Activated T-cell treated with anti-CD3 and anti-CD28 coated beads, Interleukin-2, amount 50 U/mL, for 4 hours (primary cell): ENCODE results near the gene ITPRIPL2. TPM values are rescaled to one million over a fixed set of nuclear protein-coding genes. Genes with fewer than 3 reads are reported as not detected.
A peak's percentile ranks its signal among the peaks of the same experiment; 100 is the strongest.

Experiments used
- ATAC-seq, 2 donors: fragments of 200-7000 bp; cut with Tn5 transposase; one replicate each; pipeline ENCODE4 v1.10.0; 2021
- DNase-seq: peaks from one replicate; pipeline ENCODE4 v3.0.0-alpha.2; 2020
- H3K27me3 Mint-ChIP-seq: one replicate; pipeline ENCODE4 v1.8.0; 2021; ENCODE audit warnings: low read depth, mixed read lengths
- H3K36me3 Mint-ChIP-seq: one replicate; pipeline ENCODE4 v1.8.0; 2022; ENCODE audit warnings: mixed read lengths; ENCODE audit not compliant: insufficient read depth
- H3K4me1 Mint-ChIP-seq: one replicate; pipeline ENCODE4 v1.8.0; 2021; ENCODE audit warnings: low read depth, mixed read lengths
- H3K4me3 Mint-ChIP-seq: one replicate; pipeline ENCODE4 v1.8.0; 2021; ENCODE audit warnings: mild to moderate bottlenecking, moderate library complexity, mixed read lengths
- H3K9me3 Mint-ChIP-seq: one replicate; pipeline ENCODE4 v1.8.0; 2021; ENCODE audit warnings: mixed read lengths
- total RNA-seq, 3 donors: library from RNA; stranded (reverse); gene quantifications; one replicate each; pipeline ENCODE4 v1.2.1, GENCODE V29; 2021

Gene ITPRIPL2
- total RNA-seq, 3 donors from 2014 or later = 6.0 to 12.3 (median 7.8) TPM

DNA sequence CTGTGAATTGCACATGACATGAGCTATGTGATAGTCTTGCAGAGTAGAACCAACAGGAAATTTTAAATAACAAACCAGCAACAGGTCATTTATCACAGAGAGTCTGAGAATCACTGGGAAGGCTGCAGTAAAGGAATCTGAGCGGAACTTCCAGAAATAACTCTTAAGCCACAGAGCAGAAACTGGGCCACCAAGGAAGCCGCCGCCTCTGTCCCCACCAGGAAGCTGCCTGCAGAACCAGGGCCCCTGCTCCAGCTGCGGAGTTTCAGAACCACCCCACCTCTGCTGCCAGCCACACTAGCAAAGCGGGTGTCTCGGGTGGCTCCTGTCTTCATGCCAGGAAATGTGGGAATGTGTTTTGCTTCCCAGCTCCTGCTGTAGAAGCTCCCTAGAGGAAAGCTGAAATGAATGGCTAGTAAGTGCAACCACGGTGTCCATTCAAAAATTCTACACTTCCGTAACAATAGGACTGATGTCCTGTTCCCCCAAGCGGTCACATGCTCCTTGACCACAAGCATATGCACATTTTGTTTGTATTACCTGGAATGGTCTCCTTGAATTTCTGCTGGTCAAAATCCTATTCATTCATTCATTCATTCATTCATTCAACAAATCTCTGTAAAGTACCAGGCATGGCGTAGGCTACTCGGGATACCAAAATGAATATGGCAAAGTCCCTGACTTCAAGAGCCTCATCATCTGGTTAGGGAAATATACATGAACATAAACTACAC is 7.7 kb upstream of the ITPRIPL2 start:
- no peaks in the 10 kb centered on the region for H3K9me3 Mint-ChIP-seq
- no peak overlapping the region for H3K4me3 Mint-ChIP-seq
- no peaks in the 10 kb centered on the region for H3K36me3 Mint-ChIP-seq
- H3K27me3 Mint-ChIP-seq = peaks cover 6% of the 10 kb centered on the region
- H3K4me1 Mint-ChIP-seq = peaks cover 2% of the 10 kb centered on the region
- no peak for DNase-seq
- no peak for ATAC-seq

DNA sequence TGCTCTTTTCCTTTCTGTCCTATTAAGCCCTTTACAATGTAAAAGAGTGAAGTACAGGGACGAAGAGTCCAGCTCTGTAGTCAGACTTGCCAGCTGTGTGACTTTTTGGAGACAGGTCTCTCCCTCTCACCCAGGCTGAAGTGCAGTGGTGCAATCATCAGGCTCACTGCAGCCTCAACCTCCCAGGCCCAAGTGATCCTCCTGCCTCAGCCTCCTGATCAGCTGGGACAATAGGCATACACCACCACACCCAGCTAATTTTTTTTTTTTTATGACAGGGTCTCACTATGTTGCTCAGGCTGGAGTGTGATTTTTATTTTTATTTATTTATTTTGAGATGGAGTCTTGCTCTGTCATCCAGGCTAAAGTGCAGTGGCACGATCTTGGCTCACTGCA is 7.1 kb upstream of the ITPRIPL2 start:
- DNase-seq (no peak), ATAC-seq (no peak)
- Mint-ChIP-seq H3K4me3 (no peak overlapping the region), H3K9me3 (no peaks in the 10 kb centered on the region), H3K27me3 (peaks cover 6% of the 10 kb centered on the region), H3K36me3 (no peaks in the 10 kb centered on the region), H3K4me1 (peaks cover 2% of the 10 kb centered on the region)

DNA sequence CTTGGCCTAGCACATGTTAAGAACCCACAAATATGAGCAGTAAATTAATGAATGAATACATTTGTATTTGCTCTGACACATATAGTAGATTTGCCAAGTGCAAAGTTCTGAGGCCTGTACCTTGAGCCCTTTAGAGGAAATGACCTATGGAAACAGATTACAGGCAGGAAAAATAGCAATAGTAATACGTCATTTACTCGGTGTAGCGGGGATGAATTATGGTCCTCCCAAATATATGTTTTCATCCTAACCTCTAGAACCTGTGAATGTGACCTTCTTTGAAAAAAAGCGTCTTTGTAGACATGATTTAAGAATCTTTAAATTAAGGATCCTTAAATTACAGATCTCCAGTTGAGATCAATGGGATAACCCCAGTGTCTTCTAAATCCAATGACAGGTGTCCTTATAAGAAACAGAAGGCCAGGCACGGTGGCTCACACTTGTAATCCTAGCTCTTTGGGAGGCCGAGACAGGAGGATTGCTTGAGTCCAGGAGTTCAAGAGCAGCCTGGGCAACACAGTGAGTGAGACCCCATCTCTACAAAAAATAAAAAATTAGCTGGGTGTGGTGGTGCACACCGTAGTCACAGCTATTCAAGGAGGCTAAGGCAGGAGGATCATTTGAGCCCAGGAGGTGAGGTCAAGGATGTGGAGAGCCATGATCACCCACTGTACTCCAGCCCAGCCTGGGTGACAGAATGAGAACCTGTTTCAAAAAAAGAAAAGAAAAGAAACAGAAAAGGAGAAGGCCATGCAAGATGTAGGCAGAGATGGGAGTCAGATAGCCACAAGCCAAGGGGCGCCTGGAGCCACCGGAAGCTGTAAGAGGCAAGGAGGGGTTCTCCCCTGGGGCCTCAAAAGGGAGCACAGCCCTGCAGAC is 5.1 kb upstream of the ITPRIPL2 start:
- Mint-ChIP-seq H3K36me3 (no peaks in the 10 kb centered on the region), H3K4me3 (no peak overlapping the region), H3K4me1 (peaks cover 5% of the 10 kb centered on the region), H3K27me3 (peaks cover 19% of the 10 kb centered on the region), H3K9me3 (no peaks in the 10 kb centered on the region)
- DNase-seq = no peak
- no peak for ATAC-seq

DNA sequence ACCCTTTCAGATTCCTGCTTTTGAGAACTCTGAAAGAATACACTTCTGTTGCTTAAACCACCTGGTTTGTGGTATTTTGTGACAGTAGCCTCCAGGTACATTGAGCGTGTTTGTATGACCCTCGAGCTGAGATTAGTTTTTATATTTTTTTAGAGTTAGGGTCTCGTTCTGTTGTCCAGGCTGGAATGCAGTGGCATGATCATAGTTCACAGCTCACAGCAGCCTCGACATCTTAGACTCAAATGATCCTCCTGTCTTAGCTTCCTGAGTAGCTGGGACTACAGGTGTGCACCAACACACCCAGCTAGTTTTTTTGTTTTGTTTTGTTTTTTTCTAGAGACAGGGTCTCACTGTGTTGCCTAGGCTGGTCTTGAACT is 4.5 kb upstream of the ITPRIPL2 start:
- Mint-ChIP-seq H3K27me3 (peaks cover 19% of the 10 kb centered on the region), H3K4me1 (peaks cover 5% of the 10 kb centered on the region), H3K9me3 (no peaks in the 10 kb centered on the region), H3K4me3 (no peak overlapping the region), H3K36me3 (no peaks in the 10 kb centered on the region)
- ATAC-seq = no peak
- DNase-seq = no peak

DNA sequence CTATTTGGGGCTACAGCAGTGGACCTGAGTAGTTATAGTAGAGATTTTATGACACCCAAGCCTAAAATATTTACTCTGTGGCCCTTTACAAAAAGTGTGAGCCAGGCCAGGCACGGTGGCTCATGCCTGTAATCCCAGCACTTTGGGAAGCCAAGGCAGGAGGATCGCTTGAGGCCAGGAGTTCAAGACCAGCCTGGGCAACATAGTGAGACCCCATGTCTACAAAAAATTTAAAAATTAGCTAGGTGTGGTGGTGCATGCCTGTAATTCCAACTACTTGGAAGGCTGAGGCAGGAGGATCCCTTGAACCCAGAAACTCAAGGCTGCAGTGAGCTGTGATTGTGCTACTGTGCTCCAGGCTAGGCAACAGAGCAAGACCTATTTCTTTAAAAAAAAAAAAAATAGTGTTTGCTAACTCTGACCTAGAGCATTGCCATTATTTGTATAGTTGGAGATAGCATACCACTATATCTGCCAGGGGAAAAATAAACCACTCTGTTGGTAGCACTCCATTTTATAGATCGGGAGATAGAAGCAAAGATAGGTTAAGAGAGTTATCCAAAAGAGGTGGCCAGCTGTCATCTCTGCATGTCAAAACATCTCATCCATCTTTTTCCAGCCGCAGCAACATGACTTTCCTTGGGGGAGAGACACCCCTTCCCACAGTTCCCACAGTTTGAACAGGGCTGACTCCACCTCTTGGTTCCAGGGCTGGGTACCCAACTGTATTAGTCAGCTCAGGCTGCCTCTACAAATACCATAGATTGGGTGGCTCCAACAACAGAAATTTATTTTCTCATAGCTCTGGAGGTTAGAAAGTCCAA is 3.0 kb upstream of the ITPRIPL2 start:
- H3K9me3 Mint-ChIP-seq = no peaks in the 10 kb centered on the region
- H3K4me1 Mint-ChIP-seq = peaks cover 5% of the 10 kb centered on the region
- no peak for DNase-seq
- H3K36me3 Mint-ChIP-seq = no peaks in the 10 kb centered on the region
- H3K4me3 Mint-ChIP-seq = no peak overlapping the region
- no peak for ATAC-seq
- peaks cover 26% of the 10 kb centered on the region for H3K27me3 Mint-ChIP-seq

DNA sequence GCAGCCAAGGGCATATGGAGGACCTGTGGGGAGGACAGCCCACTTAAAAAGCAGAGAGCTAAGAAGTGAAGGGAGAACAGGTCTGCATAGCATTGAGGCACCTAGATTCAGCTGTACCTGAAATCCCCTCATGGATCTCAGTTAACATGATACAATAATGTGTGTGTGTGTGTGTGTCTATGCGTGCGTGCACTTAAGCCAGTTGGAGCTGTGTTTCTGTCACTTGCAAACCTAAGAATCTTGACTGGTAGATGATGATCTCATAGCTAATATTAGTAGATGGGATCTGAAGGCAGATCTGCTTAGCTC is 1.7 kb upstream of the ITPRIPL2 start:
- DNase-seq (no peak), ATAC-seq (no peak)
- H3K4me1 Mint-ChIP-seq = peaks cover 7% of the 10 kb centered on the region
- H3K27me3 Mint-ChIP-seq = peaks cover 20% of the 10 kb centered on the region
- no peaks in the 10 kb centered on the region for H3K9me3 Mint-ChIP-seq
- H3K36me3 Mint-ChIP-seq = no peaks in the 10 kb centered on the region
- H3K4me3 Mint-ChIP-seq = no peak overlapping the region

DNA sequence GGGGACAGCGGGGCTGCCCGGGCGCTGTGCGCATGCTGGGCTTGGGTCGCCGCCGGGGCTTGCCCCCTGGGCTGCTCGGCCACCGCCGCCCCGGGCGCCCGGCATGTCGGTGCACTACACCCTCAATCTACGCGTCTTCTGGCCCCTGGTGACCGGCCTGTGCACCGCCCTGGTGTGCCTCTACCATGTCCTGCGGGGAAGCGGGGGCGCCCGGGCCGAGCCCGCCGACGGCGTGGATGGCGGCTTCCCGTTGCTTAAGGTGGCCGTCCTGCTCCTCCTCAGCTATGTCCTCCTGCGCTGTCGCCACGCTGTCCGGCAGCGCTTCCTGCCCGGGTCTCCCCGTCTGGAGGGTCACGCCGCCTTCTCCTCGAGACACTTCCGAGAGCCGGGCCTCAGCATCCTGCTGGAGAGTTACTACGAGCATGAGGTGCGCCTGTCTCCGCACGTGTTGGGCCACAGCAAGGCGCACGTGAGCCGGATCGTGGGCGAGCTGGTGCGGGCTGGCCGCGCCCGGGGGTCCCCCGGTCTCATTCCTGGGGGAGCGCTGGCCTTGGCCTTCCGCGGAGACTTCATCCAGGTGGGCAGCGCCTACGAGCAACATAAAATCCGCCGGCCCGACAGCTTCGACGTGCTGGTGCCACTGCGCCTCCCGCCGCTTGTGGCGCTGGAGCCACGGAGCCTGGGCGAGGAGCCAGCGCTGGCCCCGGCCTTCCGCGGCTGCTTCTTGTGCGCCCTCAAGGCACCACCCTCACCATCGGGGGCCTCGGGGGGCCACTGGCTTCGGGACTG is 789 bp downstream of the ITPRIPL2 start:
- Mint-ChIP-seq H3K9me3 (no peaks in the 10 kb centered on the region), H3K4me3 (peak overlapping the region; percentile 66), H3K36me3 (no peaks in the 10 kb centered on the region), H3K4me1 (peaks cover 20% of the 10 kb centered on the region), H3K27me3 (peaks cover 23% of the 10 kb centered on the region)
- DNase-seq = no peak
- ATAC-seq = peak in 1 of 2 donors; percentile 20

DNA sequence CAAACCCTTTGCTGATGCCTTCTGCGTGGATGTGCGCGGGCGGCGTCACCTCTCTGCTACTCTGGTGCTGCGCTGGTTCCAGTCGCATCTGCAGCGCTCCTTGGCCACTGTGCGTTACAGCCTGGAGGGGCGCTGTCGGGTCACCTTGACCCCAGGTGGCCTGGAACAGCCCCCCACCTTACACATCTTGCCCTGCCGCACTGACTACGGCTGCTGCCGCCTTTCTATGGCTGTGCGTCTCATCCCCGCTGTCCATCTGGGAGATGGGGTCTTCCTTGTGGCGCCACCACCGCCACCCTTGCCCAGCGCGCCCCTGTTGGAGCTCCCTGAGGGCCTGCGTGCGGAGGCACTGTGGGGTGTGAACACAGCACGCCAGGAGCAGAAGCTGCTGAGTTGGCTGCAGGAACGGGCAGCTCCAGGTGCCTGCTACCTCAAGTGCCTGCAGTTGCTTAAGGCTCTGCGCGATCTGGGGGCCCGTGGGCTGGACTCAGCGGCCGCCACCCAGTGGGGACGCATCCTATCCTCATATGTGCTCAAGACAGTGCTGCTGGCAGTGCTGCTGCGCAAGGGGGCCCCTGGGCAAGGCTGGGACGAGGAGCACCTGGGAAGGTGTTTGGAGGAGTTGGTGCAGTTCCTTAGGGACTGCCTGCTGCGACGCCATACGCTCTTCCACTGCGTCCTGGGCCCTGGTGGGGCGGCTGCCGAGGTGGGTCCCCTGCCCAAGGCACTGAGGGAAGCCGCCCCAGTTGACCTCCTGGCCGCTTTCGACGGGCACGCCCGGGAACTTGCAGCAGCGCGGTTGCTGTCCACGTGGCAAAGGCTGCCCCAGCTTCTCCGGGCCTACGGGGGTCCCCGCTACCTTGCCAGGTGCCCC is 1.6 kb downstream of the ITPRIPL2 start:
- DNase-seq (no peak), ATAC-seq (no peak)
- Mint-ChIP-seq H3K4me1 (peaks cover 23% of the 10 kb centered on the region), H3K36me3 (no peaks in the 10 kb centered on the region), H3K9me3 (no peaks in the 10 kb centered on the region), H3K4me3 (peak overlapping the region; percentile 35), H3K27me3 (peaks cover 23% of the 10 kb centered on the region)

DNA sequence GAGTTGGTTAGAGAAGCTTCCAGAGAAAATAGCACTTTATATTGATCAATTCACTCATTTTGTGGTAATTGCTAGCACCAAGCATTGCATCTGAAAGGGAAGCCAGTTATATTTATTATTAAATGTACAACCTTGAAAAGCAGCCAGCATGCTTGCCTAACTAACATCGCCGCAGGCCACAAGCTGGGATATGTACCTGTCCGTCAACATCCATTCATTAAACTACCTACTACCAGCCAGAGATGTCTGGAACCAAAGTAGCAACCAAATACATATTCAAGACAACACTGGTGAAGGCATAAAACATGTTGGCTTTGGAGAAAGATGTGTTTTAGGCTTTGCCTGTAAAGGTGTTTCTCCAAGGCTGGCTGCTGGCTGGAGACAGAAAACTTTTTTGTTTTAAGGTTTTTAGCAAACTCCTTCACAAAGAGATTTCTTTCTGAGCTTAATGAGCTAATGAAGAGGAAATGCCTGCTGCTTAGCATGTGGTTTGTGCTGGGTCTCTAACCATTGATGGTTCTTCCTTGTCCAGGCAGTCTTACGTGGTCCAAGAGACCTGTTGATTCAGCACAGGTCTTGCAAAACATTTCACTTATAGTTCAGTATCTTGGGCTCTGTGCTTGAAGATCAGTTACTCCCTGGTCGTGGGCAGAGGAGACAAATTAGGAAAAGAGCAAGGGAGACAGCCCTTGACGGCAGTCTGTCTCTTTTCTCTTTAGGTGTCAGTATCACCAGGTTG is 3.1 kb downstream of the ITPRIPL2 start:
- no peak for ATAC-seq
- no peak for DNase-seq
- Mint-ChIP-seq H3K9me3 (no peaks in the 10 kb centered on the region), H3K27me3 (peaks cover 21% of the 10 kb centered on the region), H3K4me3 (peak overlapping the region; percentile 25), H3K36me3 (no peaks in the 10 kb centered on the region), H3K4me1 (peaks cover 23% of the 10 kb centered on the region)

DNA sequence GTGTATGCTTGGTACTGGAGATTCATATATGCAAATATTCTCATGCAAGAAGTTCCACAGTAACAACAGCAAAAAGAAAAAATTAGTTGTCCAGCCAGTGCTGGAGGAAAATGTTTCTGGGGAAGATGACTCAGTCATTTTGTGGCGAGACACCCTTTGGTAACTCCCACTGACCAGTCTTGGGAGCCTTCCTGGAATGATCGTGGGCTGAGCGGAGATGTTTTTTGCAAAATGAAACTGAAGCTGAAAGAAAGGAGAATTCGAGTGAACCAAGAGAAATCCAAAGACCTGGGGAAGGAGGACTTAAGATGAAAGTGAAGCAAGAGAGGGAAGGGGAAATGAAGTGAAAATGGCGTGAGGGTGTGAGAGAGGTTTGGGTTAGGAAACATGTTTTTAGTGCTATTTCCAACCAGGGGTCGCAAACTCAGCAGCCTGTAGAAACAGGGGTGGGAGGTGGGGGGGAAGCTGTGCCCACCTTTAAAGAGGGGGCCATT is 5.2 kb downstream of the ITPRIPL2 start:
- H3K4me3 Mint-ChIP-seq = peak overlapping the region; percentile 61
- no peaks in the 10 kb centered on the region for H3K9me3 Mint-ChIP-seq
- no peak for DNase-seq
- H3K4me1 Mint-ChIP-seq = peaks cover 20% of the 10 kb centered on the region
- peaks cover 10% of the 10 kb centered on the region for H3K27me3 Mint-ChIP-seq
- no peaks in the 10 kb centered on the region for H3K36me3 Mint-ChIP-seq
- peak; percentile 54 to 60 for ATAC-seq

DNA sequence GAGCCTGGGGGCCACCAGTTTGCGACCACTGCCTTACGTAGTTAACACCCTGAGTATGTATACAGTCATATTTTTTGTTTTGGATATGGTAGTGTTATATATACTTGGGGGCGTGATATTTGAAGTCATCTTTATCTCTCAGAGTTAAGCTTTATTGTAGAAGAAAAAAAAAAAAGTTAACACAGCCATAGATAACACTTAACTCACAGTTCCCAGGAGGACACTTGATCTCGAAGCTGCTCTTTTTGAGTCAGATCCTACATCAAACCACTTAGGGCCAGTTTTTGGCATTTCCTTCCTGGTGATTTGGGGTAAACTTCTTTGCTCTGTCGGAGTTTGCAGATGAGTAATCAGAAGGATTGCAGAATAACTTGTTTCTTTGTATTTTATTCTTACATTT is 5.8 kb downstream of the ITPRIPL2 start:
- DNase-seq (no peak), ATAC-seq (peak in 1 of 2 donors; percentile 69)
- Mint-ChIP-seq H3K9me3 (no peaks in the 10 kb centered on the region), H3K27me3 (peaks cover 9% of the 10 kb centered on the region), H3K36me3 (no peaks in the 10 kb centered on the region), H3K4me1 (peaks cover 20% of the 10 kb centered on the region), H3K4me3 (no peak overlapping the region)

DNA sequence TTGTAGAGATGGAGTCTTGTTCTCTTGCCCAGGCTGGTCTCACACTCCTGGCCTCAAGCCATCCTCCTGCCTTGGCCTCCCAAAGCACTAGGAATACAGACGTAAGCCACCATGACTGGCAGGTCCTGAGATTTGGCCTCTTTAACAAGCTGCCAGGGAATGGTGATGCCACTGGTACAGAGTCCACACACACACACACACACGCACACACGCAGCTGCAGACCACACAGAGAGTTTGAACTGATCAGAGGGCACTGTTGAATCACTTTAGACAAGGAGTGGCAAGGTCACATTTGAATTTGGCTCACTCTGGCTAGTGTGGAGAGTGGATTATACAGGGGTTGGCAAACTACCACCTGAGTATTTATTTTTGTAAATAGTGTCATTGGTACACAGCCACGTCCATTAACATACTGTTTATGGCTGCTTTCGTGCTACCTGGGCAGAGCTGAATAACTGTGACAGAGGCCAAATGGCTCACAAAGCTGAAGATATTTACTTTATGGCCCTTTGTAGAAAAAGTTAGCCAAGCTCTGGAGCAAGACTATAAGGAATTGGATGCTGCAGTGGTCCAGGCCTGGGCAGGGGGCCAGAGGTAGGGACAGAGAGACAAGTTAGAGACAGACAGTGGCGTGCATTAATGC is 9.9 kb downstream of the ITPRIPL2 start:
- Mint-ChIP-seq H3K27me3 (peaks cover 2% of the 10 kb centered on the region), H3K9me3 (no peaks in the 10 kb centered on the region), H3K4me1 (peaks cover 21% of the 10 kb centered on the region), H3K36me3 (no peaks in the 10 kb centered on the region), H3K4me3 (no peak overlapping the region)
- ATAC-seq (no peak), DNase-seq (no peak)
